CD4-positive, alpha-beta T cell treated with Interleukin-21 for 1 hour (primary cell): ENCODE data around the gene TIAM2.
"Not testable (repeated sequence)": the region's sequence is repeated elsewhere in the genome, so short reads cannot be mapped to it uniquely, and the experiment has no call there.

Experiments
- DNase-seq: peaks from one replicate; pipeline ENCODE4 v3.0.0-alpha.2; 2020

Gene TIAM2

DNA sequence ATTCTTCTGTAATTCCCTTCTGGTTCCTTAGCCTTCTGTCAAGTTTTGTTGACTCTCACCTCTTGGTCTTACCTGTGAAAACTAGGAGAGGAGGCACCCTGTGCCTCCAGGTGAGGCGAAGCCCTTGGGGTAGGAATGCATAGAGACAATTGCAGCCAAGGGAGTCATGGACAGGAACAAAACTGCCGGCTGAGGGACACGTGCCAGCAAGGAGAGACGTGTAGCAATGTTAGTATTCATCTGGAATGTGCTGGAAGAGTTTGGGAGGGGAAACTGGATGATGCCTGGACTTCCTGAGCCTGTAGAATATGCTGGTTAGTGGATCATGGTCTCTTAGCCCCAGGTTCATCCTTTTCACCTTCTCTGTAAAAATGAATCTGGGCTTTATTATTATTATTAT is 3.9 kb upstream of the TIAM2 start:
- DNase-seq: no peak

DNA sequence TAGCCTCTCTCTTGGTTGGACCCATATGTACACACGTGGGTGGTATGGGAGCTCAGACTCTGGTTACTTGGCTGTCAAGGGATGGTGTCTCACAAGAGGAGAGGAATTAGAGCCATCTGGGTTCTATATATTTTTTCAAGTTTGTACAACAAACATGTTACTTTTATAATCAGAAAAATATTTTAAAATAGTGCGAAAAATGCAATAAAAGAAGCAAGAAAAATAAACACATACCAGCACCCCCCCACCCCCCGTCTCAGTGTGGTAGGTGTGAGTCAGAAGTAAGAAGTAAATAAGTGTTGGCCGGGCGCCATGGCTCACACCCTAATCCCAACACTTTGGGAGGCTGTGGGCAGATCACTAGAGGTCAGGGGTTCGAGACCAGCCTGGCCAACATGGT is 2.1 kb upstream of the TIAM2 start:
- no peak for DNase-seq

DNA sequence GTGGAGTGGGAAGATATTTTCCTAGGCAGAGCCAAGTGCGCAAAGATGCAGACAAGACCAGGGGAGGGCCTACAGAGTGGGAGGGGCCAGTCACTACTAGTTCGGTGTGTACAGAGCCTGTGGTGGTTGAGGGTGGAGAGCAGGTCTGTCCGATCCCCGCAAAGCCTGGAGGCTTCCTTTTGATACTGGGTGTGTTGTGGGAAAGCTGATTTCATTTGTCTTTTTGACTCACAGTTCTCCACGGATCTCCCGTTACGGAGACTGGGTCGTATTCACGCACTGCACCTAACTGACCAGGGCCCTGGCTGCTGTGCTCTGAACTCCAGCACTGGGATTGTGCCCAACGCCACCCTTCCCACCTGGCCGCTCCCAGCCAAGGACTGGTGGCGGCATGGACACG is 1.4 kb upstream of the TIAM2 start:
- no peak for DNase-seq

DNA sequence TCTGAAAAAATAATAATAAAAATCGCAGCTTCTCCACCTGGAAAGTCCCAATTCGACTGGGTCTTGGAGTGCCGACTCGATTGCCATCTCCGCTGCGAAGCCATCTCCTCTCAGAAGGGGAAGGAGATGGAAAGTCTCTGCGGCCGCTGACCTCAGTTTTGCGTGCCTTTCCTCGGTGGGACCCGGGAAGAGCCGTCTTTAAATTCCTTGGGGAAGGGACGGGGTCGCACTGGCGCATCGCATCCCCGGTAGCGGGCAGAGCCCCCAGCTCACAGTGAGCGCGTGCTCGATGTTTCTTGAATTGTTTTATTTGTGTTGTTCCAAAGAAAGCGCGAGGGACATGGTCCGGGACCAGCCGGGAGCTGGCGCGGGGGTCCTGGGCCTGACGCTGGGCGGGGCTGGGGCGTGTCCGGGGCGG is 270 bp upstream of the TIAM2 start:
- DNase-seq: no peak

DNA sequence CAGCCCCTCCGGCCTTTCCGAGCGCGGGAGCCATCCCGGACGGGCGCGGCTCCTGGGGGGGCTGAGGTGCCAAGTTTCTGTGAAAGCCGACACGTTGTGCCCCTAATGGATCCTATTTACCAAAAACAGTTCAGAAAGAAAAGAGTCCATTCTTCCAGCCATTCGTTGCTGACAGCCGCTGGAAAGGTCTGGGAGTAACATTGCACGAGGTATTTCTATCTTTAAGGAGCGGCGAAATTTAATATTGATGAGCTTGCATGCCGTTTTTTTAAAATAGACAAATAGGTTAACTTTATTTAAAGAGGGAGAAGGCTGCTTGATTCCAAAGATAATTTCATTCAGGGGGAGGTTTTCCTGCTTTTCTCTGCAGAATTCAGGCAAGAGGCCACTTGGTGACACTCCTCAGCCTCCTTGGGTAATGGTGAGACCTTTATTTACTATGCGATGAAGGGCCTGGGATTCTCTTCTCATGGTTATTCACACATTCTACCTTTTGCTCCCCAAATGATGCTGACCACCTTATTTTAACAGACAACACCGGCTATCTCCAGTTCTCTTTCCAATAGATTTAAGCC is 988 bp downstream of the TIAM2 start:
- no peak for DNase-seq

DNA sequence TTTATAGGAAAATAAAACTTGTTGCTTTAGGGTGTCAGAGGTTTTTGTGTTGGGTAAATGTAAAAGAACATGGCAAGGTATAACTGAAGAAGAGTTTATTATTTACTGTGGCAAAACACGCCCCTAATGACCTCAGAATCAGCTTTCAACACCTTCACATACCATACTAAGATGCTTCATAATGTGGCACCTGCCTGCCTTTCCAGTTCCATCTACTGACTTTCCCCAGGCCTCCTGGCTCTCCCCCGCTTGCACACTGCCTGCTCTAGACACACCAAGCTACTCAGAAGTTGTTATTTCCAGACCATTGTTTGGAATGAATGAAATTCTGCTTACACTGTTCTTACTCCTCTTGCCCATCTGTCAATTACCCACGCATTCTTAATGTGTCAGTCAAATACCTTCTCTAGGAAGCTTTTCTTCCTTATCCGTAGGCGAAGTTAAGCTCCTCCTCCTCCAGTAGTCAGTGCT is 1.8 kb downstream of the TIAM2 start:
- DNase-seq: no peak

DNA sequence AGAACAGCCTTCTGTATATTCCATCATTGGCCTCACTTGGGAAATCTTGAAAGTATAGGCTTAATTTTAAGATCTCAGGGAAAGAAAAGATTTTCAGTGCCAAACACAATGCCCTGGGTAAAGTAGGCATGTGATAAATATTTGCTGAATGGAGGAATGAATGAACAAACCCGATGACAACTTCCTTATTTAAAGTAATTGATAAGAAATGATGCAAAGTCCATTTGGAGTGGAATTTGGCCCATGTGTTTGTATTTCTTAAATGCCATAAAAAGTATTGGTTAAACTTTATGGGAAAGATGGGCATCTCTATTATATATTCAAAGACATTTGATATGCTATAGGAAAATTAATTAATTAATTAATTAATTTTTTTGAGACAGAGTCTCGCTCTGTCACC is 3.7 kb downstream of the TIAM2 start:
- no peak for DNase-seq

DNA sequence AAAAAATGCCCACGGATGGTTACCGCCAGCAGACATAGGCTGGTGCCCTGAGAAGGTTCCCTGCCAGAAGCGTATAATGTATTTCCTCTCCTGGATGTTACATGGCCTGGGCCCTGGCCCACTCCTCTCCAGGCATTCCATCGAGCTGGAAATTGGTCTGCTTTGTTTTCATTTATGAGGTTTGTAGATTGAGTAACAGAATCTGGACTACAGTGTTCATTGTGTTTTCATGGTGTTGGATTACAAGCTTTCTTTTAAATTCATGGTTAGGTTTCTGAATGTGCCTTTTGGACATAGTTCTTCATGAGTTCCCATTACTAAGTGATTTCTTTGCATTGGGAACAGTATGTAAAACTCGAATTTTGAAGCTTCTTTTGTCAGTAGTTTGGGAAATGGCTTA is 6.4 kb downstream of the TIAM2 start:
- no peak for DNase-seq

DNA sequence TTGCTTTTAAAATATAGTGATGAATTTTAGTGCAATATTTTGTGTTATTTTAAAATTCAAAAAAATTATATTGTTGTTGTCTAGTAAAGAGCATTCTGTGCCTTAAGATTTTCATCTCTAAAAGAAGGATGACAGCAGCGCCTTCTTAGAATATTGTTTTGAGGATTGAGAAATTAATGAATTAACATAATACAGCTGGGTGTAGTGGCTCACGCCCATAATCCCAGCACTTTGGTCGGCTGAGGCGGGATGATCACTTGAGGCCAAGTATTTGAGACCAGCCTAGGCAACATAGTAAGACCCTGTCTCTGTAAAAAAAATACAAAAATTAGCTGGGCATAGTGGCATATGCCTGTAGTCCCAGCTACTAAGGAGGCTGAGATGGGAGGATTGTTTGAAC is 6.8 kb downstream of the TIAM2 start:
- no peak for DNase-seq

DNA sequence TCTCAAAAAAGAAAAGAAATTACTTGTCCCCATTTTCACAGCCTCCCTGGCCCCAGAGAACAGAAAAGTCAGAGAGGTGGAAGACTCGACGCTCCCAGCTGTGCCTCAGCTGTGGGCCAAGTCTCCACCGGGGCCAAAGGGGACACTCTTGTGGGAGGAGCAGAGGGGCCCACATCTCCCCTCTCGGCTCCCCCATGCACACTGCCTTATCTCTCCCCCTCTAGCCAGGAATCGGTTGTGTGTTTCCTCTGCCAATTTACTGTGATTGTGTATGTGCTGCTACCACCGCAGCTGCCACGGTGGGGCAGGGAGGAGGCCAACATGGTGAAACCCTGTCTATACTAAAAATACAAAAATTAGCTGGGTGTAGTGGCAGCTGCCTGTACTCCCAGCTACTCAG is 8.4 kb downstream of the TIAM2 start:
- no peak for DNase-seq

DNA sequence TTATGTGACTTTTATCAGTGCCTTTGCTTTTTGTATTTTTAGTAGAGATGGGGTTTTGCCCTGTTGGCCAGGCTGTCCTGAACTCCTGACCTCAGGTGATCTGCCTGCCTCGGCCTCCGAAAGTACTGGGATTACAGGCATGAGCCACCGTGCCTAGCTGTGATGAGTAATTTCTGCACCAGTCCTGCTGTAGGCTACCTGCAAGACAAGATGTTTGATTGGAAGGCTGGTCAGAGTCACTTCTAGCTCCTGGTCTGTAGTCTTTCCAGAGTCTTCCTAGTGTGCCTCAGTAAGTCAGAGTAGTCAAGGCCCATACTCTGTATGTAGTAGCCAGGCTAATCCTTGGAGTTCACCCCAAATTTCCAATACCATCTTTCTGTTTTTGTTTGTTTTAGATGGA is 8.9 kb downstream of the TIAM2 start:
- no peak for DNase-seq

DNA sequence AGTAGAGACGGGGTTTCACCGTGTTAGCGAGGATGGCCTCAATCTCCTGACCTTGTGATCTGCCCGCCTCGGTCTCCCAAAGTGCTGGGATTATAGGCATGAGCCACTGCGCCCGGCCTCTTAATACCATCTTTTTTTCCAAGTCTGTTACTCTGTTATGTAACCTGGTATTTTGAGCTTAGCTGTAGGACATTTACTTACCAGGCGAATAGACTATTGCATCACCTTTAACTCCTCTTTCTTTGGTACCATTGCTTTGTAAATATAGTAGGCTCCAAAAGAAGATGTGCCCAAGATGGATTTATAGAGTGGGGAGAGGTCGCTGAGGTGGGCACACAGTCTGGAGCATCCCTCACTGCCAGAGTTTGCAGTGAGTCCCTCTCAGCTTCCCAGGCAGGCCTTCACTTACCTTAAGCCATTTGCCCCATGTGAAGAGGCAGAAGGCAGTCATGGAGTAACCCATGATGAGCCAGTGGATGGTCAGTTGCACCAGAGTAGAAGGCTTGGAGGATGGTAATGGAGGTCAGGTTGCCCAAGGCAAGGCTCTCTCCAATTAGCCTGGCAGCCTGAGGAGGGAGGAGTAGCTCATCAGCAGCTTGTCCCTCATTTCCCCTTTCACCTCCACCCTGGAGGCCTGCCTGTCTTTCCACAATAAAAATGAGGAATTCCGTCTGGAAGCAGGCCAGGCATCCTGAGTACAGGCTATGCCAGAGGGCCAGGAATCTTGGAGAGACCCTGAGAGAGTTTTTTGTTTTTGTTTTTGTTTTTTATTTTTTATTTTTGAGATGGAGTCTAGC is 9.7 kb downstream of the TIAM2 start:
- DNase-seq: no peak

DNA sequence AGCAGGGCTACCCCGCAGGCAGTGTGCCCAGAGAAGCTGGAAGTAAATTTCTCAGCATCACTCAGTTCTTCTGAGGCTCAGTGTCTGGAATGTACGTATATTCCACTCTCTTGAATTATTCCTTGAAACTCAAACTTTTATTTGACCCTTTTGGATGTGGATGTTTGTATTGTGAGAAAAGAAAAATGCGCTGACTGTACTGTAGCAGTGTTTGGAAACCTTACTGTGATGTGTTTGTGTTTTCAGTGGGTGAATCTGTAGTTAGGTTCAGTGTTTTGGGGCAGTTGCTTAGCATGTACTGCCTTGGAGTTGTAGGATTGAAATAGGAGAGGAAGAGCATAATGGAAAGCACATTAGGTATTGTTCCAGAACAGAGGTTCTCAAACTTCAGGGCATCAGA is 13.5 kb downstream of the TIAM2 start:
- no peak for DNase-seq

DNA sequence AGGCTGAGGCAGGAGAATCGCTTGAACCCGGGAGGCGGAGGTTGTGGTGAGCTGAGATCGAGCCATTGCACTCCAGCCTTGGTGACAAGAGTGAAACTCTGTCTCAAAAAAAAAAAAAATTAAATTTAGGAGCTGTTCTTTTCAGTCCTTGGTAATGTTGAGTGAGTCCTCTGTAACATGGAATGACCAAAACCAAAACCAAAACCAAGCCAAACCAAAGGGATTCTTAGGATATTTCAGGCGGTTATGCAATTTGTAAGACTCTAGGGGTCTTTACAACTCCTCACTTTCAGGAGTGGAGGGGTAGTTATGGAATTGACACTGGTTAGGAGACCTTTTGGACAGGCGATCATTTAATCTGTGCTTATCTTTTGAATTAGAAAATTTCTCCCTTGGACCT is 15.8 kb downstream of the TIAM2 start:
- DNase-seq: no peak

DNA sequence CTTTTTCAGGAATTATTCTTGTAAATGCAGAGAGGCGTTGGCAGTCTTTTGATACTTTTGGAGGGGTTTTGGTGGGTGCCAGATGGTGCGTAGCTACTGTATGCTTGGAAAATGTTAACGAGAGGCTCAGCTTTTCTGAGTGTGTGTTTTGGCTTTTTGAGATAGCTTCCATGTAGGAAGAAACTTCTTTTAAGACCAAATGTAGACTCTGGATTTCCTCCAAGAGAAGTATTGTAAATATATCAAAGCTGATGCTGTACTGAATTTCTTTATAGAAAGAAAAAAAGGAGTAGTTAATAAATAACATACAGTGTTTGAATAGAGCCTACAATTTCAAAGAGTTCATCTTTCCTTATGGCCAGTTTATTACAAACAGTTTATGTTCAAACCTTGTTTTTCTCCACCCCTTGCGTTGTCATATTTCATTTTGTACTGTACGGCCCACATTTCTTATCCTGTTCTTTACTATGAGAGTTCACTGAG is 16.7 kb downstream of the TIAM2 start:
- DNase-seq: no peak

DNA sequence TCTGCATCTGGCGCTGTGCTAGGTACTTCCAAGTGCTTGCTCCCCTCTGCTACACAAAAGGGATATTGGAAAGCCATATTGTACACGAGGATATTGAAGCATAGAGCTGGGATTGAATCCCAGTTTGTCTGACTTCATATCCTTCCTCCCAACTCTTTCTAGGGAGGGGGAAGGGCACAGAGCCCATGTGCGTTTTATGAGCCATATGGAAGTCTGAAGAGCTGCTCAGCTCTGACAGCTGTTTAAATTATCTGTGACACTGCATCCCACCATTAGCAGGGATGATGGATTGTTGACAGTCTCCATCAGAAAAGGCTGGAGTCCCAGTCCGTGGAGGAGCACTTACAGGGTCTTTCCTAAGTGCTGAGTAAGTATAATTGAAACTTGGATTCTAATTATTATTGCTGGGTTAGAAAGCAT is 18.4 kb downstream of the TIAM2 start:
- DNase-seq: no peak

DNA sequence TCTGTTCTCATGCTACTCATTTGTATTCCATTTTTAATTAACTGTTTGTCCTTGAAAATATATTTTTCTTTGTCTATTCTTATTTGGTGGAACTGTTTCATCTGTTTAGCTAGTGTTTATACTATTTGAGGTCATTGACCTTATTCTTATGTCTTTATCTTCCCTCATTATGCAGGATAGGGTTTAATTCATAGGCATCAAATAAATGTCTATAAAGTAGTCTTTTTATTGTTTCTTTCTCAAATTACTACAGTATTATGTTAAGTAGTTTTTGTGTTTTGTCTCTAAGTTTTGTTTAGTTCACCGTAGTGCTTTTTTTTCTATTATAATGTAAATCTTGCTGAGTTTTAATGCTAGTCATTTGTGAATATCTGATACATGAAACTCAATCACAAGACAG is 19.0 kb downstream of the TIAM2 start:
- no peak for DNase-seq

DNA sequence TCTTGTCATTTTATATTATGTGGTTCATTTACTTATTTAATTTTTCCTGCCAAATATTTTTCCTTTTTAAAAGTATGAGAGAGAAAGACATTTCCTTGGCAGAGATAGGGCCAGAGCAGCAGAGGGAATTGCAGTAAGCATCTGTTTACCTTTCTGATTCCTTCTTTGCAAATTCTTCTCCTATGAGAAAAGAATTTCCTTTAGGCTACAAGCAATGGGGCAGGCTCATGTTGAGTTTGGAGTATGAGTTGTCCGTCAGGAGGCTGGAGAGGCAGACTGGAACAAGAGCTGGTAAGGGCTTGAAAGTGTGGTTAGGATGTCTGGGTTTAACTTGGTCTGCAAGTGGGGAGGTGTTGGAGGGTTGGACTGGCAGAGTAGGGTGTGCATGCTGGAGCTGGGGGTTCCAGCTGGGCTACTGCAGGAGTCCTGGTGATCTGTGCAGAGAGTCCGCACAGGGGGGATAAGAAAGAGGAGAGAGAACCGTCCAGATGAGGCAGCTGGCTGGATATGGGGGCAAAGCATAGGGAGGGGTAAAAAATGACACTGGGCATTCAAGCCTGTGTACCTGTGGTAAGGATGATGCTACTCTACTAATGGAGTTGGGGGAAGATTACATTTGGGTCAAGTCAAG is 19.7 kb downstream of the TIAM2 start:
- DNase-seq: no peak

DNA sequence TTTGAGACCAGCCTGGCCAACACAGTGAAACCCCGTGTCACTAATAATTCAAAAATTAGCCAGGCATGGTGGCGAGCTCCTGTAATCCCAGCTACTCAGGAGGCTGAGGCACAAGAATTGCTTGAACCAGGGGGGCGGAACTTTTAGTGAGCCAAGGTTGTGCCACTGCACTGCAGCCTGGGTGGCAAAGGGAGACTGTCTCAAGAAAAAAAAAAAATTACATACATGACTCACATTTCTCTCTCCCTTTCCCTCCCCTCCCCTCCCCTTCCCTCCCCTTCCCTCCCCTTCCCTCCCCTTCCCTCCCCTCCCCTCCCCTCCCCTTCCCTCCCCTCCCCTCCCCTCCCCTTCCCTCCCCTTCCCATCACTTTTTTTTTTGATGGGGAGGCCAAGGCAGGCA is 23.3 kb downstream of the TIAM2 start:
- not testable (repeated sequence) for DNase-seq

DNA sequence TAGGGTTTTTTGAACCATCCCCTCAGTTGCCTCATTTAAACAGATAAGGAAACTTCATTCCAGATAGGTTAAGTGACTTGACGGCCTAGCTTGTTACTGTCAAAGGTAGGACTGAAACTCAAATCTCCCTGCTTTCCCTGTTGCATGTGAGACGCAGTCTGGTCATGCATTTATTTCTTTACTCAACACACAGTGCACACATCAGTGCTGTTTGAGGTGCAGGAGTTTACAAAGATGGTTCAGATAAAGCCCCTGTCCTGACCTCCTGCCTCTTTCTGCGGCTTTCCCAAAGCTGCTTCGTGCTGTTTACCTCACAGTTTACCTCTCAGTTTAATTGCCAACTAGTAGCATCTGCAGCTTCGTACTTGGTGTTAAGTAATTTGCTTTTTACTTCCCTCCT is 26.6 kb downstream of the TIAM2 start:
- DNase-seq: no peak

DNA sequence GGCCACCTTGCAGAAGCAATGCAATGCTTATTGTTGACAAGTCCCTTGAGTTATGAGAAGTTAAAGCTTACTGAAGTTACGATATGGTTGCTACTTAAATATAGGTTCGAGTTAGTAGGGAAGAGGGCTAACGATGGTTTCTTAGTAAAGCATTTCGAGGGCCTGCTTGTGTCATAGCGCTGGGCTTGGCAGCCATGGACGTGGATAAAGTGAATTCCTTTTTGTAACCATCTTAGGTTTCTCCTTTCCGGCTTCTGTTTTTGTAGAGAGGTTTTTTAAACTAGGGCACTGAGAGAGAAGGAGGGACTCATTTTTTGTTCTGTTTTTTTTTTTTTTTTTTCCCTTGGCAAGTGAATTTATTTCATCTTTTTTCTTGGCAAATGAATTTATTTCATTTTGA is 27.6 kb downstream of the TIAM2 start:
- DNase-seq: no peak

DNA sequence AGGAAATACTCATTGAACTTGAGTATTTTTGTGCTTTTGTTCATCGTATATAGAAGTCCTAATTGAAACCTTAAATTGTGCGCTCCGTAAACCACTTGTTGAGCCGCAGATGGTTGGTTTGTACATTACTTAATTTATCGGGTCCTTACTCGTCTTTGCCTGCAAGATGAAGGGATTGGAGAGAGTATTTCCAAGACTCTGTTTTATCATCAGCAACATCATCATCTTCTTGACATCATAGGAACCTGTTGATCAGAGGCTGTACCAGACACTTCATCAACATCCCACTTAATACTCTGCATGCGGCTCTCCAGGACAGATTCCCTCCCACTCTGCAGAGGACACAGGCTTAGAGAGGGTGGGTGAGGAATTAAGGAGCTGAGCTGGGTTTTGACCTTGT is 28.6 kb downstream of the TIAM2 start:
- no peak for DNase-seq

DNA sequence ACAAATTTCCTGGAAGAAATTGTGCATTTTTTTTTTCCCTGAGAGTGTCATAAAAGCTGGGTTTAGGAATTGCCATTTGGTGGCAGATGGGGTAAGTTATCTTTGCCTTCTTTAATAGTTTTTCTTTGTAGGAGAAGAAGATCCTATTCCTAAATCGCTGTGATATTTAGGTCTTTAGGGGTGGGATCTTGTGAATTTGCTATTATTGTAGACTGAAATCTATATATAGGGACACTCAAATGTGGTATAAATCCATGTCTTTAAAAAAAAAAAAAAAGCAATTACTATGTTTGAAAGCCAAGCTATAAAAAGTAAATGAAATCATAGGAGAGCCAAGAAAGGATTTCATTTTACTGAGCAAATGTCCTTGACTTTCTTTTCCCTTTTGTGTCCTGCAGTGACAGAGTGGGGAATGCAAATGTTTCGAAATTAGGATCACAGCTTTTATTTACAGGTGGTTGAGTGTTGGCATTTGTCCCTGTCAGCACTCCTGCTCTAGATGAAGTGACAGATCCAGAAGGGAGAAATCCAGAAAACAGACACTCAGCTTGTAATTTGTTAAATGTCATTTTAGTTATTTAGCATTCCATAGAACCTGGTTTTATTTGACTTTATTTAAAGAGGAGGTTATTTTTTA is 29.4 kb downstream of the TIAM2 start:
- DNase-seq: no peak
